ENCODE data around the gene SEC31B. TPM values are rescaled to one million over a fixed set of nuclear protein-coding genes. Genes with fewer than 3 reads are reported as not detected.
A peak's percentile ranks its signal among the peaks of the same experiment; 100 is the strongest.

The SEC31B gene
- total RNA-seq, 1 donor from 2014 or later, result 20.9 TPM

DNA sequence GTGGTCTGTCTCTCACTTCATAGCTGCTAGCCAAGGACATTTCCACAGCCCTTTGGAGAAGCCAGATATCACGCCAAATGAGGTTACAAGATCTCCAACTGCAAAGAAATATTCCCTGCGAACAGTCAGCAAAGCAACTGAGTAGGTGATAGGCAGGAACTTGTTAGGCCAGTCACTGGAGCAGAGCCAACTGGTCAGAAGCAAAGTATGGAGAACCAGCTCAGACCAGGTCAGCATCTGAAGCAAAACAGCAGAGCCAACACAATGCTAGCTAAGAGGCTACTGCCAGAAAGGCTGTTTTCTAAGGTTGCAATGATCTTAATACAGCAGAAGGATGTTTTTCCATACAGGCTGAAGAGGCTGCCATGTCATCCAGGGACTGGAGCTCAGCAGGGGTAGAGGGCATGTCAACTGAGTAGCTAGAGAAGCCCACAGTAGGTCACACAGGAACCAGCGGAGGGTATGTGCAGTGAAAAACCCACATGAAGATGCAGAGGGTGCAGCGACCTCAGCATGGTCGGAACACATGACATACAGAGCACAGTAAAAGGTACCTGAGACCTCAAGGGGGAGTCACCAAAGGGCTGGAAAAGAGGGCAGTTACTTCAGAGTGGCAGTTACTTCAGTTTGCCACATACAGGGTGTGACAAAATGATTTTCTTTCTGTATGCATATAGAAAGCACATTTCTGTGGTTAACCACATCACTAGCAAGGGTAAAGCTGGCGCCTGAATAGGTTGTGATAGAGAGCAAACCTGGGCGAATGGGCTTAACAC is 8.9 kb downstream of the SEC31B start:
- Mint-ChIP-seq H3K4me1 (ENCODE audit: unreplicated experiment) (peaks cover 5% of the 10 kb centered on the region), H3K27ac (no peak overlapping the region), H3K9me3 (no peaks in the 10 kb centered on the region), H3K4me3 (no peak overlapping the region), H3K27me3 (no peaks in the 10 kb centered on the region), H3K36me3 (peaks cover 17% of the 10 kb centered on the region)
- TF ChIP-seq, protein P1, sequence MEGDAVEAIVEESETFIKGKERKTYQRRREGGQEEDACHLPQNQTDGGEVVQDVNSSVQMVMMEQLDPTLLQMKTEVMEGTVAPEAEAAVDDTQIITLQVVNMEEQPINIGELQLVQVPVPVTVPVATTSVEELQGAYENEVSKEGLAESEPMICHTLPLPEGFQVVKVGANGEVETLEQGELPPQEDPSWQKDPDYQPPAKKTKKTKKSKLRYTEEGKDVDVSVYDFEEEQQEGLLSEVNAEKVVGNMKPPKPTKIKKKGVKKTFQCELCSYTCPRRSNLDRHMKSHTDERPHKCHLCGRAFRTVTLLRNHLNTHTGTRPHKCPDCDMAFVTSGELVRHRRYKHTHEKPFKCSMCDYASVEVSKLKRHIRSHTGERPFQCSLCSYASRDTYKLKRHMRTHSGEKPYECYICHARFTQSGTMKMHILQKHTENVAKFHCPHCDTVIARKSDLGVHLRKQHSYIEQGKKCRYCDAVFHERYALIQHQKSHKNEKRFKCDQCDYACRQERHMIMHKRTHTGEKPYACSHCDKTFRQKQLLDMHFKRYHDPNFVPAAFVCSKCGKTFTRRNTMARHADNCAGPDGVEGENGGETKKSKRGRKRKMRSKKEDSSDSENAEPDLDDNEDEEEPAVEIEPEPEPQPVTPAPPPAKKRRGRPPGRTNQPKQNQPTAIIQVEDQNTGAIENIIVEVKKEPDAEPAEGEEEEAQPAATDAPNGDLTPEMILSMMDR (conservative IDR thresholded peaks at IDR 0.05), result no peak
- DNase-seq (ENCODE audit: extremely low spot score, unreplicated experiment), result no peak

- DNase-seq (ENCODE audit: extremely low spot score, unreplicated experiment), result no peak
- Mint-ChIP-seq H3K27me3 (no peaks in the 10 kb centered on the region), H3K4me1 (ENCODE audit: unreplicated experiment) (peaks cover 10% of the 10 kb centered on the region), H3K36me3 (peaks cover 14% of the 10 kb centered on the region), H3K27ac (no peak overlapping the region), H3K4me3 (no peak overlapping the region), H3K9me3 (no peaks in the 10 kb centered on the region)
- TF ChIP-seq, protein P1 (conservative IDR thresholded peaks at IDR 0.05), result no peak
These were observed 10.3 kb downstream of the SEC31B start for GRCh38 chr10:100509241-100509840.

- H3K4me3 Mint-ChIP-seq, result no peak overlapping the region
- H3K4me1 Mint-ChIP-seq (ENCODE audit: unreplicated experiment), result peaks cover 16% of the 10 kb centered on the region
- no peaks in the 10 kb centered on the region for H3K27me3 Mint-ChIP-seq
- peak overlapping the region; percentile 39 for H3K27ac Mint-ChIP-seq
- H3K36me3 Mint-ChIP-seq, result peaks cover 14% of the 10 kb centered on the region
- no peak for DNase-seq (ENCODE audit: extremely low spot score, unreplicated experiment)
- no peaks in the 10 kb centered on the region for H3K9me3 Mint-ChIP-seq
- TF ChIP-seq, protein P1 (conservative IDR thresholded peaks at IDR 0.05), result peak; percentile 81
These were observed 10.9 kb downstream of the SEC31B start for GRCh38 chr10:100508691-100509150.

- TF ChIP-seq, protein P1 (conservative IDR thresholded peaks at IDR 0.05), result no peak
- Mint-ChIP-seq H3K9me3 (no peaks in the 10 kb centered on the region), H3K36me3 (peaks cover 14% of the 10 kb centered on the region), H3K27ac (peak overlapping the region; percentile 39), H3K27me3 (no peaks in the 10 kb centered on the region), H3K4me3 (no peak overlapping the region), H3K4me1 (ENCODE audit: unreplicated experiment) (peaks cover 17% of the 10 kb centered on the region)
- DNase-seq (ENCODE audit: extremely low spot score, unreplicated experiment), result no peak
These were observed 11.4 kb downstream of the SEC31B start for GRCh38 chr10:100508266-100508665.

DNA sequence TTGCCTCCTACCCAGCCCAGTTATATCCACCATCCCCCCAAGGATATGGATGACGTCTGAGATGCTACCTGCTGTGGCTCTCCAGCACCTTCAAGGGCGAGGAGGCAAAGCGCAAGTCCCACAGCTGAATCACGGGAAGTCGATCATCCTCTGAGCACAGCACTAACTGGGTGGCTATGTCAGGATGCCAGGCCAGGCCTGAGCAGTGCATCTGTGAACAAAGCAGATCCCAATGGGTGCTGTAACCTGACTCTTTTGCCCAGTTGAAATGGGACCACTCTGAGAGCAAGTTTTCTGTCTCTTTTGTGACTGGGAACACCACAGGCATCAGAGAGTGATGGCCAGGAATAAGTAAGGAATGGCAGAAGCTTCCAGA is 12.3 kb downstream of the SEC31B start:
- Mint-ChIP-seq H3K9me3 (no peaks in the 10 kb centered on the region), H3K36me3 (peaks cover 21% of the 10 kb centered on the region), H3K27ac (no peak overlapping the region), H3K4me3 (no peak overlapping the region), H3K4me1 (ENCODE audit: unreplicated experiment) (peaks cover 25% of the 10 kb centered on the region), H3K27me3 (no peaks in the 10 kb centered on the region)
- TF ChIP-seq, protein P1 (conservative IDR thresholded peaks at IDR 0.05), result no peak
- no peak for DNase-seq (ENCODE audit: extremely low spot score, unreplicated experiment)

All from type B pancreatic cell (in vitro differentiated cells).